Measurements from ENCODE around the gene YAP1.

- TF ChIP-seq CTCF (conservative IDR thresholded peaks at IDR 0.05) = no peak
- no peak for TF ChIP-seq ZFX (IDR thresholded peaks at IDR 0.05)
Observed at GRCh38 chr11:102147632-102148031, 37.4 kb downstream of the YAP1 start.

All from C4-2B (cell line).